Mesenchymal stem cell (in vitro differentiated cells and primary cell): Measurements from ENCODE around the gene RPE65.
A peak's percentile ranks its signal among the peaks of the same experiment; 100 is the strongest.

ENCODE experiments used
- DNase-seq: peaks from one replicate; pipeline ENCODE4 v3.0.0-alpha.2; 2013
- H2AFZ ChIP-seq: one replicate; pipeline ENCODE4 v1.6.1; 2013; ENCODE audit warnings: low read depth, mild to moderate bottlenecking, control low read depth, inconsistent platforms, low read length, moderate library complexity
- H2AK5ac ChIP-seq: 2 replicates; pipeline ENCODE4 v1.6.1; 2013; ENCODE audit warnings: low read length, moderate library complexity, mild to moderate bottlenecking, inconsistent platforms; ENCODE audit not compliant: severe bottlenecking
- H2BK120ac ChIP-seq: one replicate; pipeline ENCODE4 v1.6.1; 2013; ENCODE audit warnings: low read depth, mild to moderate bottlenecking, inconsistent platforms, low read length, moderate library complexity
- H2BK12ac ChIP-seq, 2 experiments: one replicate each; pipeline ENCODE4 v1.6.1; 2013; ENCODE audit warnings: inconsistent platforms in 2 of 2, low read length in 2 of 2, mild to moderate bottlenecking in 2 of 2, moderate library complexity in 2 of 2, control low read depth in 1 of 2
- H2BK15ac ChIP-seq: one replicate; pipeline ENCODE4 v1.6.1; 2013; ENCODE audit warnings: mild to moderate bottlenecking, low read depth, inconsistent platforms; ENCODE audit not compliant: poor library complexity, severe bottlenecking
- H2BK5ac ChIP-seq: 2 replicates; pipeline ENCODE4 v1.6.1; 2013; ENCODE audit warnings: low read depth, mild to moderate bottlenecking, low read length, control low read depth, inconsistent platforms; ENCODE audit not compliant: poor library complexity, severe bottlenecking
- H3K14ac ChIP-seq, 2 experiments: one replicate each; pipeline ENCODE4 v1.6.1; 2013; ENCODE audit warnings: inconsistent platforms in 2 of 2, low read length in 2 of 2, control low read depth in 1 of 2, mild to moderate bottlenecking in 1 of 2, moderate library complexity in 1 of 2
- H3K18ac ChIP-seq, 2 experiments: one replicate each; pipeline ENCODE4 v1.6.1; 2013; ENCODE audit warnings: inconsistent platforms in 2 of 2, low read length in 2 of 2, control low read depth in 1 of 2, low read depth in 1 of 2, mild to moderate bottlenecking in 1 of 2
- H3K23ac ChIP-seq, 2 experiments: one replicate each; pipeline ENCODE4 v1.6.1; 2013; ENCODE audit warnings: inconsistent platforms in 2 of 2, low read length in 2 of 2, mild to moderate bottlenecking in 2 of 2, moderate library complexity in 2 of 2, control low read depth in 1 of 2
- H3K27ac ChIP-seq: 2 replicates; pipeline ENCODE4 v1.5.1; 2013; ENCODE audit warnings: mild to moderate bottlenecking, moderate library complexity, low read length, control low read depth, inconsistent platforms; ENCODE audit not compliant: poor library complexity, severe bottlenecking
- H3K27me3 ChIP-seq, 2 experiments: 2 replicates each; pipeline versions ENCODE4 v1.6.1 to v1.7.0; 2013; ENCODE audit warnings: low read length in 2 of 2, mild to moderate bottlenecking in 2 of 2, moderate library complexity in 2 of 2, control low read depth in 1 of 2, inconsistent platforms in 1 of 2; ENCODE audit not compliant: control insufficient read depth in 1 of 2, insufficient read depth in 1 of 2
- H3K36me3 ChIP-seq, 2 experiments: 2 replicates each; pipeline versions ENCODE4 v1.6.1 to v1.7.0; 2013; ENCODE audit warnings: low read length in 2 of 2, control low read depth in 1 of 2, inconsistent platforms in 1 of 2, low read depth in 1 of 2, mild to moderate bottlenecking in 1 of 2; ENCODE audit not compliant: insufficient read depth in 2 of 2, control insufficient read depth in 1 of 2
- H3K4ac ChIP-seq, 2 experiments: one replicate each; pipeline ENCODE4 v1.6.1; 2013; ENCODE audit warnings: inconsistent platforms in 2 of 2, low read length in 2 of 2, mild to moderate bottlenecking in 2 of 2, moderate library complexity in 2 of 2, control low read depth in 1 of 2, low read depth in 1 of 2
- H3K4me1 ChIP-seq: 2 replicates; pipeline ENCODE4 v1.6.1; 2013; ENCODE audit warnings: low read depth, low read length, control low read depth; ENCODE audit not compliant: control insufficient read depth, insufficient read depth
- H3K4me2 ChIP-seq: 2 replicates; pipeline ENCODE4 v1.6.1; 2013; ENCODE audit warnings: low read length, mild to moderate bottlenecking, inconsistent platforms; ENCODE audit not compliant: poor library complexity, severe bottlenecking
- H3K4me3 ChIP-seq, 2 experiments: 2 replicates each; pipeline versions ENCODE4 v1.5.1 to v1.7.0; 2013; ENCODE audit warnings: low read length in 2 of 2, mild to moderate bottlenecking in 2 of 2, control low read depth in 1 of 2, low read depth in 1 of 2; ENCODE audit not compliant: insufficient read depth in 1 of 2
- H3K79me1 ChIP-seq: replicated peaks from 2 replicates; pipeline ENCODE4 v1.6.1; 2013; ENCODE audit warnings: mild to moderate bottlenecking, control low read depth, low read length, inconsistent platforms; ENCODE audit not compliant: poor library complexity, severe bottlenecking
- H3K9ac ChIP-seq: 2 replicates; pipeline ENCODE4 v1.7.0; 2013; ENCODE audit warnings: mild to moderate bottlenecking, low read length, moderate library complexity
- H3K9me3 ChIP-seq: 2 replicates; pipeline ENCODE4 v1.7.0; 2013; ENCODE audit warnings: mild to moderate bottlenecking, low read length; ENCODE audit not compliant: control insufficient read depth
- H4K8ac ChIP-seq: one replicate; pipeline ENCODE4 v1.6.1; 2013; ENCODE audit warnings: inconsistent platforms, mild to moderate bottlenecking, low read length, moderate library complexity
- H4K91ac ChIP-seq: one replicate; pipeline ENCODE4 v1.6.1; 2013; ENCODE audit warnings: mild to moderate bottlenecking, low read length, inconsistent platforms
- WGBS: methylation state at CpG from one replicate; pipeline ENCODE4 v1.1.7; 2013; ENCODE audit warnings: mixed read lengths; 5-methylcytosine and 5-hydroxymethylcytosine counted together

Gene RPE65

DNA sequence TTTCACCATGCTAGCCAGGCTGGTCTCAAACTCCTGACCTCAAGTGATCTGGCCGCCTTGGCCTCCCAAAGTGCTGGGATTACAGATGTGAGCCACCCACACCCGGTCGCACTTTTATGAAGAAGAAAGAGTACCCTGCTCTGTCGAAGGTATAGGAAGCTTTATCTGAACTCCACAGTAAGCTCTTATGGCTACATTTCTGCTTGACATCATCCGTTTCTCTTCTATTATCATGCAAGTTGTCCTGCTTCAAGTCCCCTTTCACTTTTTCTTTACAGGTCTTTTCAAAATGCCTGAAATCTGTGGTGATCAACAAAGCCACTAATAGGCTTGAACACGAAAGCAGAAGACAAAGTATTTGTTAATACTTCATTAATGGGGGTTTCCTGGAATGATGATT lies 4.0 kb downstream of the RPE65 start:
- no peak overlapping the region for H3K4ac ChIP-seq
- H3K27ac ChIP-seq, result no peak overlapping the region
- H3K4me2 ChIP-seq, result no peak overlapping the region
- no peak overlapping the region for H2BK12ac ChIP-seq
- no peak overlapping the region for H4K91ac ChIP-seq
- H3K27me3 ChIP-seq, result peaks cover 0 to 3% of the 10 kb centered on the region in 2 experiments
- no peak overlapping the region for H2BK5ac ChIP-seq
- H3K14ac ChIP-seq, result no peak overlapping the region
- H3K9me3 ChIP-seq, result no peaks in the 10 kb centered on the region
- H2BK120ac ChIP-seq, result no peak overlapping the region
- H3K23ac ChIP-seq, result no peak overlapping the region
- no peak for DNase-seq
- no peaks in the 10 kb centered on the region for H3K4me1 ChIP-seq
- WGBS, result 96% methylated on average over 5 of the region's 6 CpGs
- no peaks in the 10 kb centered on the region for H3K36me3 ChIP-seq
- H2BK15ac ChIP-seq, result no peak overlapping the region
- no peak overlapping the region for H2AFZ ChIP-seq
- H3K9ac ChIP-seq, result no peak overlapping the region
- no peak overlapping the region for H2AK5ac ChIP-seq
- no peak overlapping the region for H4K8ac ChIP-seq
- H3K18ac ChIP-seq, result no peak overlapping the region
- H3K4me3 ChIP-seq, result no peak overlapping the region
- no peaks in the 10 kb centered on the region for H3K79me1 ChIP-seq

GRCh38 chr1:68442822-68443556 lies 6.8 kb downstream of the RPE65 start:
- Histone ChIP-seq H2BK12ac (no peak overlapping the region), H3K4me1 (no peaks in the 10 kb centered on the region), H3K9ac (no peak overlapping the region), H4K8ac (no peak overlapping the region), H3K4me3 (no peak overlapping the region), H3K4me2 (no peak overlapping the region), H3K27me3 (peaks cover 0 to 7% of the 10 kb centered on the region in 2 experiments), H3K9me3 (no peaks in the 10 kb centered on the region), H4K91ac (no peak overlapping the region), H3K36me3 (no peaks in the 10 kb centered on the region), H2BK15ac (no peak overlapping the region), H3K4ac (no peak overlapping the region), H3K79me1 (no peaks in the 10 kb centered on the region), H3K14ac (no peak overlapping the region), H2AFZ (no peak overlapping the region), H3K23ac (no peak overlapping the region), H2BK120ac (no peak overlapping the region), H3K27ac (no peak overlapping the region), H3K18ac (no peak overlapping the region), H2BK5ac (no peak overlapping the region), H2AK5ac (no peak overlapping the region)
- DNase-seq, result peak; percentile 72
- WGBS, result 65% methylated on average over 3 of the region's 5 CpGs

DNA sequence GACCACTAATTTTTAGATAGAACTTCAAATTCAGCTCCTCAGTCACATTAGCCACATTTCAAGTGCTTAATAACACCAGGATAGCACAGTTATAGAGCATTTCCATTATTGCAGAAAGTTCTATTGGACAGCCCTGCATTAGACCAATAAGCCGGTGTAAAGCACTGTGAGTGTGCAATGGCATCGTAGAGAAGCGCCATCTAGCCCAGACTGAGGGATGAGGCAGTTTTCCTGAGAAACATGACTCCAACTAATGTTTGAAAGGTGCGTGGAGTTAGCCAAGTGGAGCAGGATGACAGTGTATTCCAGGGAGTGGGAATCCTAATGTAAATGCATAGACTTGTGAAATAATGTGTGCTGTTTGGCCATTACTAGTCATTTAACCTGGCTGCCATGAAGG lies 7.7 kb downstream of the RPE65 start:
- no peaks in the 10 kb centered on the region for H3K79me1 ChIP-seq
- no peak overlapping the region for H4K91ac ChIP-seq
- H3K4me2 ChIP-seq, result no peak overlapping the region
- H3K18ac ChIP-seq, result no peak overlapping the region
- no peaks in the 10 kb centered on the region for H3K9me3 ChIP-seq
- H2AK5ac ChIP-seq, result no peak overlapping the region
- no peak overlapping the region for H3K14ac ChIP-seq
- H4K8ac ChIP-seq, result no peak overlapping the region
- no peak overlapping the region for H3K4ac ChIP-seq
- no peak for DNase-seq
- H3K4me1 ChIP-seq, result no peaks in the 10 kb centered on the region
- H3K27ac ChIP-seq, result no peak overlapping the region
- no peaks in the 10 kb centered on the region for H3K36me3 ChIP-seq
- H2BK5ac ChIP-seq, result no peak overlapping the region
- peaks cover 0 to 7% of the 10 kb centered on the region in 2 experiments for H3K27me3 ChIP-seq
- no peak overlapping the region for H2BK15ac ChIP-seq
- no peak overlapping the region for H2BK120ac ChIP-seq
- 91% methylated on average over 4 of the region's 4 CpGs for WGBS
- H3K23ac ChIP-seq, result no peak overlapping the region
- no peak overlapping the region for H2AFZ ChIP-seq
- H3K9ac ChIP-seq, result no peak overlapping the region
- no peak overlapping the region for H2BK12ac ChIP-seq
- H3K4me3 ChIP-seq, result no peak overlapping the region

DNA sequence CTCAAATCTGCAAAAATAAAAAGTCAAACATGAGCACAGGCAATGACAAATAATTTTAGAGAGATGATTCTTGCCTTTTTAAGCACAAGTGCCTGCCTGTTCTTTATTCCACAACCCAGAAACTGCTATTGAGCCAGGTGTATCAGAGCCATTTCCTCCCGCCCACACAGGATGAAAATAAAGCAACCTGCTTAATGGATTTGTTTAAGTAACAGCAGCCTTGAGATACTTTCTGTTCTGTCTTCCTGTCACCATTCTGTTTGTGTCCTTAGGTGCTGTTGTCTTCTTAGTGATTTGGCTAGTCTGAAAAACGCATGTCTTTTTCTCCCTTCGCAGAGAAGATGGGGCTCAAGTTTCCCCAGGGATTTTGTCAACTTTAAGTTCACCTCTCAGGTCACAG lies 11.4 kb downstream of the RPE65 start:
- WGBS, result 77% methylated on average over 3 of the region's 3 CpGs
- H4K91ac ChIP-seq, result no peak overlapping the region
- H3K36me3 ChIP-seq, result no peaks in the 10 kb centered on the region
- H2BK12ac ChIP-seq, result no peak overlapping the region
- no peak overlapping the region for H2AFZ ChIP-seq
- no peaks in the 10 kb centered on the region for H3K4me1 ChIP-seq
- H3K23ac ChIP-seq, result no peak overlapping the region
- H2AK5ac ChIP-seq, result no peak overlapping the region
- no peaks in the 10 kb centered on the region for H3K9me3 ChIP-seq
- H4K8ac ChIP-seq, result no peak overlapping the region
- DNase-seq, result no peak
- no peak overlapping the region for H3K4me3 ChIP-seq
- no peaks in the 10 kb centered on the region for H3K79me1 ChIP-seq
- no peak overlapping the region for H3K14ac ChIP-seq
- no peak overlapping the region for H2BK120ac ChIP-seq
- no peak overlapping the region for H3K4ac ChIP-seq
- peaks cover 0 to 7% of the 10 kb centered on the region in 2 experiments for H3K27me3 ChIP-seq
- H2BK15ac ChIP-seq, result no peak overlapping the region
- no peak overlapping the region for H3K9ac ChIP-seq
- H3K4me2 ChIP-seq, result no peak overlapping the region
- no peak overlapping the region for H3K18ac ChIP-seq
- no peak overlapping the region for H3K27ac ChIP-seq
- no peak overlapping the region for H2BK5ac ChIP-seq
